ENCODE data around the gene HTRA3. TPM values are rescaled to one million over a fixed set of nuclear protein-coding genes. Genes with fewer than 3 reads are reported as not detected.

The HTRA3 gene
- total RNA-seq, 1 donor from 2014 or later, result not detected

GRCh38 chr4:8245884-8246833 lies 23.4 kb upstream of the HTRA3 start:
- Mint-ChIP-seq H3K4me1 (ENCODE audit: low read depth) (no peaks in the 10 kb centered on the region), H3K27ac (no peak overlapping the region), H3K4me3 (no peak overlapping the region), H3K9me3 (no peaks in the 10 kb centered on the region), H3K27me3 (ENCODE audit: insufficient read depth) (peaks cover 2% of the 10 kb centered on the region), H3K36me3 (ENCODE audit: low read depth) (peaks cover 3% of the 10 kb centered on the region)
- intact Hi-C loops (cut with micrococcal nuclease), result no loop called here
- DNase-seq (ENCODE audit: low spot score), result no peak

DNA sequence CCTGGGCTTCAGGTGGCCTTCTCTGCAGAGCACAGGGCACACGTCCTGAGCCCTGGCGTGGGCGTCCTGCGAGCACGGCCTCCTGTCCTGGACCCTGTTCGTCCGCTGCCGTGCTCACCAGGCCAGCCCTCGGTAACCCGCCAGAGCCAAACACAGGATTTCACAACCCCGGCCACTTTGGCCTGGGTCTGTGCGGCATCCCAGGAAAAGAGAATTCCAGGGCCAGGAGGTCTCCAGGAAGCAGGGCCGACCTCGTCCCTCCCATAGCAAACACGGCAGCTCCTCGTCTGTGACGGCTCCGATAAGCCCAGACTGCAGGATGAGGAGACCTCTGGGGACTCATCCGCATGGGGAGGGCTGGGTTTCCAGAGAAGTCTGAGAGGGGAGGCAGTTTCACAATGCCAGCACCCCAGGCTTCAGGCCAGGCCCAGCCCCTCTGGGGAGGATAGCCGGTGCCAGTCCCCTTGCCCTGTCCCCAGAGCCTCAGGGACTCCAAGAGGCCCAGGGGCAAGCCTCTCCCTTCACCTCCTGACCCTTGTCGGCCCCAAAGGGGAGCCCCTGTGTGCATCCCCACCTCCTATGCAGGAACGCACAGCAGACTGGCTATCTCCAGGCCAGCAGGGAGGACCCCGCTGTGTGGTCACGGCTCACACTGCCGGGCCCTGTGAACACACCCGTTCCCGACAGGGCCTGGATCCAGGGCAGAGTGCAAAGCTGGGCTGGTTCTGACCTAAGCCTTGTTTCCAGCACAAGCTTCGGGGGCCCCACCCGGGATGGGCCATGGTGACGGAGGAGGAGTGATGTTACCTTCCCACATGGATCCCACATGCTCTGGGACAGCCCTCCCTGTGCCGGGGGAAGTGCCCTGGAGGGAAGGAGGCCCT lies 22.3 kb upstream of the HTRA3 start:
- Mint-ChIP-seq H3K9me3 (no peaks in the 10 kb centered on the region), H3K27ac (no peak overlapping the region), H3K36me3 (ENCODE audit: low read depth) (no peaks in the 10 kb centered on the region), H3K4me3 (no peak overlapping the region), H3K4me1 (ENCODE audit: low read depth) (no peaks in the 10 kb centered on the region), H3K27me3 (ENCODE audit: insufficient read depth) (peaks cover 2% of the 10 kb centered on the region)
- intact Hi-C loops (cut with micrococcal nuclease), result no loop called here
- DNase-seq (ENCODE audit: low spot score), result no peak

DNA sequence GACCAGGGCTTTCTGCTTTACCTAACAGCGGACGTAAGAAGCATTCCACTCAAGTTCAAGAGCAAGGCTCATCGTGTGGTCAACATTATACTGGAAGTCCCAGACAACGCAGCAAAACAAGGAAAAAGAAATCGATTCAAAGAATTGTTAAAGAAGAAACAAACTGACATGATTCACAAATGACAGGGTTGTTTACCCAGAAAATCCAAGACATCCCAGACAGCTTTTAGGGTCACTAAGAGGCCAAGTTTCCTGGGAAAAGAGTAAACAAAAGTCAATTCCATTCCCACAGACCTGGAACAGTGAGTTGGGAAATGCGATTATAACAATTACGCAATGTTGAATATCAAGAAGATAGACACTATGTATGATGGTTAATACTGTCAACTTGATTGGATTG lies 21.5 kb upstream of the HTRA3 start:
- no peaks in the 10 kb centered on the region for H3K9me3 Mint-ChIP-seq

DNA sequence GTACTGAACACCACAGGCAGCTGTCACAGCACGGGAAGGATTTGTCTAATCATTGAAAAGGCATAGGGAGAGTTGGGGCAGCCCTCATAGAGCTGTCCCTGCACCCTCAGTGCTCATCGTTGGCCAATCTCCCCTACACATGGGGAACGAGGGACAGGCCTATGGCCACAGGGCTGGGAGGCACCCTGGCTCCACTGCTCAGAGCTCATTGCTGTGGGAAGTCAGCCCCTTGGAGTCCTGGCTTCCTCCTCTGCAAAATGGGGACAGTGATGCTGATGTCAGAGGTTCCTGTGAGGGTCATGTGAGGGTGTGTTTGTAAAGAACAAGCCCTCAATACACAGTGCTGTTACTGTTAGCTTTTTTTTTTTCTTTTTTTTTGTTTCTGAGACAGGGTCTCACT lies 19.3 kb upstream of the HTRA3 start:
- DNase-seq (ENCODE audit: low spot score), result no peak
- intact Hi-C loops (cut with micrococcal nuclease), result no loop called here
- Mint-ChIP-seq H3K36me3 (ENCODE audit: low read depth) (no peaks in the 10 kb centered on the region), H3K4me3 (no peak overlapping the region), H3K27me3 (ENCODE audit: insufficient read depth) (peaks cover 2% of the 10 kb centered on the region), H3K27ac (no peak overlapping the region), H3K4me1 (ENCODE audit: low read depth) (no peaks in the 10 kb centered on the region), H3K9me3 (no peaks in the 10 kb centered on the region)

More for the DNA sequence above, 21.5 kb upstream of the HTRA3 start:
- intact Hi-C loops (cut with micrococcal nuclease), result no loop called here
- peaks cover 2% of the 10 kb centered on the region for H3K27me3 Mint-ChIP-seq (ENCODE audit: insufficient read depth)
- no peaks in the 10 kb centered on the region for H3K4me1 Mint-ChIP-seq (ENCODE audit: low read depth)
- no peak overlapping the region for H3K4me3 Mint-ChIP-seq
- no peak for DNase-seq (ENCODE audit: low spot score)
- no peak overlapping the region for H3K27ac Mint-ChIP-seq
- H3K36me3 Mint-ChIP-seq (ENCODE audit: low read depth), result no peaks in the 10 kb centered on the region

DNA sequence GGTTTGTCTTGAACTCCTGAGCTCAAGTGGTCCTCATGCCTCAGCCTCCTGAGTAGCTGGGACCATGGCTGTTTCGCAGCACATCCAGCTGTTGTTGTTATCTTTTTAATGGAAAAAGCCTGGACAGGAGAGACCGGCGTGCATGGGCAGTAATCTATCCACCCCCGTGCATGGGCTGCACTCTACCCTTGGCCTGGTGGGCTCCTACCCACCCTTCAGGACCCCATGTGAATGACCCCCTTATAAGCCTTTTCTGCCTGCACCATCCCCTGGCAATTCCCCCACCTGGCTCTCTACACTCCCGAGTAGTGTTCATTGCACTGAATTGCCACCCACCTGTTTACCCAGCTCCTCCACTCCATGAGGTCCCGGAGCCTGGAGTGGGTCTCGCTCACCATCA lies 18.9 kb upstream of the HTRA3 start:
- H3K27ac Mint-ChIP-seq, result no peak overlapping the region
- peaks cover 2% of the 10 kb centered on the region for H3K27me3 Mint-ChIP-seq (ENCODE audit: insufficient read depth)
- DNase-seq (ENCODE audit: low spot score), result no peak
- H3K36me3 Mint-ChIP-seq (ENCODE audit: low read depth), result no peaks in the 10 kb centered on the region
- no peaks in the 10 kb centered on the region for H3K9me3 Mint-ChIP-seq
- H3K4me3 Mint-ChIP-seq, result no peak overlapping the region
- H3K4me1 Mint-ChIP-seq (ENCODE audit: low read depth), result no peaks in the 10 kb centered on the region
- intact Hi-C loops (cut with micrococcal nuclease), result no loop called here

- no peaks in the 10 kb centered on the region for H3K36me3 Mint-ChIP-seq (ENCODE audit: low read depth)
Measured at GRCh38 chr4:8251110-8251883, 18.3 kb upstream of the HTRA3 start.

GRCh38 chr4:8252301-8253173 lies 17.0 kb upstream of the HTRA3 start:
- Mint-ChIP-seq H3K27ac (no peak overlapping the region), H3K9me3 (no peaks in the 10 kb centered on the region), H3K4me1 (ENCODE audit: low read depth) (no peaks in the 10 kb centered on the region), H3K36me3 (ENCODE audit: low read depth) (no peaks in the 10 kb centered on the region), H3K4me3 (no peak overlapping the region), H3K27me3 (ENCODE audit: insufficient read depth) (peaks cover 2% of the 10 kb centered on the region)
- intact Hi-C loops (cut with micrococcal nuclease), result no loop called here
- no peak for DNase-seq (ENCODE audit: low spot score)

More at GRCh38 chr4:8251110-8251883, 18.3 kb upstream of the HTRA3 start:
- Mint-ChIP-seq H3K4me3 (no peak overlapping the region), H3K9me3 (no peaks in the 10 kb centered on the region), H3K27me3 (ENCODE audit: insufficient read depth) (peaks cover 2% of the 10 kb centered on the region), H3K27ac (no peak overlapping the region), H3K4me1 (ENCODE audit: low read depth) (no peaks in the 10 kb centered on the region)
- intact Hi-C loops (cut with micrococcal nuclease), result no loop called here
- no peak for DNase-seq (ENCODE audit: low spot score)

- H3K27me3 Mint-ChIP-seq (ENCODE audit: insufficient read depth), result peaks cover 2% of the 10 kb centered on the region
- no peak overlapping the region for H3K27ac Mint-ChIP-seq
- H3K4me1 Mint-ChIP-seq (ENCODE audit: low read depth), result no peaks in the 10 kb centered on the region
- no peaks in the 10 kb centered on the region for H3K36me3 Mint-ChIP-seq (ENCODE audit: low read depth)
- H3K9me3 Mint-ChIP-seq, result no peaks in the 10 kb centered on the region
- no peak for DNase-seq (ENCODE audit: low spot score)
- intact Hi-C loops (cut with micrococcal nuclease), result no loop called here
- no peak overlapping the region for H3K4me3 Mint-ChIP-seq
Measured at GRCh38 chr4:8254076-8254475, 15.5 kb upstream of the HTRA3 start.

DNA sequence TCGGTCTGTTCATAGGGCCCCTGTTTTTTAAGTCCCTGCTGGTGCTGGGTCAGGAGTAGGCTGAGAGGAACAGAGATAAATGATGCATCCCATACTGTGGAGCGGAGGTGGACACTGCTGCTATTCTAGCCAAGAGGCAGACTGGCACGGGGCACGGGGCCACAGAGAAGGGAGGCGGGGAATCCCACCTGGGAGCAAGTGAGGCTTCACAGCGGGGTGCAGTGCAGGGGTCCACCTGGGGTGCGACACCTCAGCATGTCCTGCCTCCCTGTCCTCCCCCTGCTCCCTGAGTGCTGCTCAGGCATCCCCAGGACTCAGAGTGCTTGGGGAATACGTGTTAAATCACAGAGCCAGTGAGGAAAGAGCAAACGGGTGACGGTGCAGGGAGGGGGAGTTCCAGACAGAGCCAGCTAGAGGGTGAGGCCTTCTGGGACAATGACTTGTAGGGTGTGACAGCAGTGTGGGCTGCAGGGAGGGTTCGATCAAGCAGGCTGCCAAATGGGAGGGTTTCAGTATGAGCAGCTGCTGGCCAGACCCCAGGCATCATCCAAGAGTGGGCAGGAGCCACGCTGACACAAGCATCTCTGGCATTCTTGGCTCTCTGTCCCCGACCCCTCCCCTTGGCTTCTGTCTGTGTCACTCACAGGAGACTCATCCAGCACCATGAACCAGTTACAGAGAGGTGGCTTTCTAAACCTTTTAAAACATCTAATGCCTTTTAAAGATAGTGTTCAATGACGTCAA lies 13.7 kb upstream of the HTRA3 start:
- no peak for DNase-seq (ENCODE audit: low spot score)
- H3K27ac Mint-ChIP-seq, result no peak overlapping the region
- intact Hi-C loops (cut with micrococcal nuclease), result no loop called here
- no peaks in the 10 kb centered on the region for H3K9me3 Mint-ChIP-seq
- H3K27me3 Mint-ChIP-seq (ENCODE audit: insufficient read depth), result no peaks in the 10 kb centered on the region
- no peaks in the 10 kb centered on the region for H3K4me1 Mint-ChIP-seq (ENCODE audit: low read depth)
- no peaks in the 10 kb centered on the region for H3K36me3 Mint-ChIP-seq (ENCODE audit: low read depth)
- no peak overlapping the region for H3K4me3 Mint-ChIP-seq

DNA sequence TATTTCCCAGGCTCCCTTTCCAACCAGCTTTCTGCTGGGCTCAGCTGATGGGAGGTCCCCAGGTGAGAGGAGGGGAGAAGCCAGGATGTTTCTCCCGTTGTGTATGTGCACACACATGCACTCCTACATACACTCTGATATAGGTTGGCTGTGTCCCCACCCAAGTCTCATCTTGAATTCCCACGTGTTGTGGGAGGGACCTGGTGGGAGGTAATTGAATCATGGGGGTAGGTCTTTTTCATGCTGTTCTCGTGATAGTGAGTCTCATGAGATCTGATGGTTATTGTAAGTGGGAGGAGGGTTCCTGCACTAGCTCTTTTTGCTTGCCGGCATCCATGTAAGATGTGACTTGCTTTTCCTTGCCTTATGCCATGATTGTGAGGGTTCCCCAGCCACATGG lies 11.7 kb upstream of the HTRA3 start:
- no peaks in the 10 kb centered on the region for H3K27me3 Mint-ChIP-seq (ENCODE audit: insufficient read depth)
- no peak overlapping the region for H3K4me3 Mint-ChIP-seq
- H3K36me3 Mint-ChIP-seq (ENCODE audit: low read depth), result no peaks in the 10 kb centered on the region
- H3K27ac Mint-ChIP-seq, result no peak overlapping the region
- intact Hi-C loops (cut with micrococcal nuclease), result no loop called here
- DNase-seq (ENCODE audit: low spot score), result no peak
- no peaks in the 10 kb centered on the region for H3K4me1 Mint-ChIP-seq (ENCODE audit: low read depth)
- H3K9me3 Mint-ChIP-seq, result no peaks in the 10 kb centered on the region

GRCh38 chr4:8258552-8259212 lies 10.9 kb upstream of the HTRA3 start:
- intact Hi-C loops (cut with micrococcal nuclease), result no loop called here
- H3K4me3 Mint-ChIP-seq, result no peak overlapping the region
- no peak for DNase-seq (ENCODE audit: low spot score)
- H3K27me3 Mint-ChIP-seq (ENCODE audit: insufficient read depth), result peaks cover 1% of the 10 kb centered on the region
- no peaks in the 10 kb centered on the region for H3K4me1 Mint-ChIP-seq (ENCODE audit: low read depth)
- no peak overlapping the region for H3K27ac Mint-ChIP-seq
- H3K36me3 Mint-ChIP-seq (ENCODE audit: low read depth), result no peaks in the 10 kb centered on the region
- no peaks in the 10 kb centered on the region for H3K9me3 Mint-ChIP-seq
